NCI-H345 treated with DMSO at 0.1 percent for 48 hours (cell line): ENCODE results near the gene RRAD.
A peak's percentile ranks its signal among the peaks of the same experiment; 100 is the strongest.

Experiments used
- DNase-seq: peaks from one replicate; lab custom pipeline; 2025; ENCODE audit not compliant: unreplicated experiment; lab: John Stamatoyannopoulos, UW

Gene RRAD

DNA sequence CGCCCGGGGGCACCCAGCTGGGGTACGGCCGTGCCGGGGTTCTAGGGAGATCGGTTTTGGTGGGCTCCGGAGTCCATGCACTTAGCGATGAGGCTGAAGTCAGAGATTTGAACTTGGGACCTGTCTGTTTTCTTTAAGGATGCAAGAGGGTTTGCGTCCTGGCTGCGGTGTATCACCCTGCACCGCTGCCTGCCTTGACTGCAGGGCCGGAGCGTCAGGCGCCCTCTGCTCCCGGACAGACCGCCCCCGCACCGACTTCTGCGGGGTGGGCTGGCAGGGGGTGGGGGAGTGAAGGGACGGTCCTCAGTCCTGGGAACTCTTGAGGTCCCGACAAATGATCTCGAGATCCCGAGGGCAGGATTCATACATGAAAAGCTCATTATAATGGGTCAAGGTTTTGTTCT is 44.3 kb downstream of the RRAD start:
- no peak for DNase-seq

GRCh38 chr16:66880288-66881013 is 44.9 kb downstream of the RRAD start, which contains the start of gene PDP2:
TSS of gene PDP2 (plus strand) at chr16:66880515. CDS start at chr16:66884285, 3,770 bp downstream.
- peak; percentile 78 for DNase-seq

GRCh38 chr16:66878067-66878466 is 47.3 kb downstream of the RRAD start:
- no peak for DNase-seq

DNA sequence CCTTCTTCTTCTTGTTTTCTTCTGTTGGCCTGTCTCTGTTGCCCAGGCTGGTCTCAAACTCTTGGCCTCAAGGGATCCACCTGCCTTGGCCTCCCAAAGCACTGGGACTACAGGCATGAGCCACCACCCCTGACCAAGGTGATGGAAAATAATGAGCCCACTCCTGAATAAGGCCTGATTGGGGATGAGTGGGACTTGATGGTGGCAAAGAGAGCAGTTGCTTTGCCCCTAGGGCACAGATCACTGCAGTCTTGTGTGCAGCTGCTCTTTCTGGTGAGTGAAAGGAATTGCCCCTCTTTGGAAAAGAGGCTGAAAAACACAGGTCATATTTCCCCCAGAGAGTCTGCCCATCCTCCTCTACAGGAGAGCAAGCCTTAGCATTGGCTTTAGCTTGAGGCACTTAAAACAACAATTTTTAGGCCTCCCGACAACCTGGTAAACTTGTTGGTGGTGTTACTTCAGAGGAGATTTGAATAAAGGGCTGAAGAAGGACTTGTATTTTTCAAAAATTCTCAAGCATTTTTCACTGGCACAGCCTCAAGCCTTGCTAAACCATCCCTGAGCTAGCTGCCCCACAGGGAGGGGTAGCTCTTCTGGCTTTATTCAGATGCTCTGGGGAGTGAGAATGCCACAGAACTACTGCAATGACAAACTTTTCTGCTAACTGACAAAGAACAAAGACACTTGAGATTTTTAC is 51.1 kb downstream of the RRAD start:
- no peak for DNase-seq

DNA sequence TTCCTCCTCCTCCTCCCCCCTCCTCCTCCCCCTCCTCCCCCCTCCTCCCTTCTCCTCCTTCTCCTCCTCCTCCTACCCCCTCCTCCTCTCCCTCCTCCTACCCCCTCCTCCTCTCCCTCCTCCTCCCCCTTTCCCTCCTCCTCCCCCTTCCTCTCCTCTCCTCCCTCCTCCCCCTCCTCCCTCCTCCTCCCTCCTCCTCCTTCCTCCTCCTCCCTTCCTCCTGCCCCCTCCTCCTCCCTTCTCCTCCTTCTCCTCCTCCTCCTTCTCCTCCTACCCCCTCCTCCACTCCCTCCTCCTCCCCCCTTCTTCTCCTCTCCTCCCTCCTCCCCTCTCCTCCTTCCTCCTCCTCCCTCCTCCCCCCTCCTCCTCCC is 51.7 kb downstream of the RRAD start:
- DNase-seq = no peak

DNA sequence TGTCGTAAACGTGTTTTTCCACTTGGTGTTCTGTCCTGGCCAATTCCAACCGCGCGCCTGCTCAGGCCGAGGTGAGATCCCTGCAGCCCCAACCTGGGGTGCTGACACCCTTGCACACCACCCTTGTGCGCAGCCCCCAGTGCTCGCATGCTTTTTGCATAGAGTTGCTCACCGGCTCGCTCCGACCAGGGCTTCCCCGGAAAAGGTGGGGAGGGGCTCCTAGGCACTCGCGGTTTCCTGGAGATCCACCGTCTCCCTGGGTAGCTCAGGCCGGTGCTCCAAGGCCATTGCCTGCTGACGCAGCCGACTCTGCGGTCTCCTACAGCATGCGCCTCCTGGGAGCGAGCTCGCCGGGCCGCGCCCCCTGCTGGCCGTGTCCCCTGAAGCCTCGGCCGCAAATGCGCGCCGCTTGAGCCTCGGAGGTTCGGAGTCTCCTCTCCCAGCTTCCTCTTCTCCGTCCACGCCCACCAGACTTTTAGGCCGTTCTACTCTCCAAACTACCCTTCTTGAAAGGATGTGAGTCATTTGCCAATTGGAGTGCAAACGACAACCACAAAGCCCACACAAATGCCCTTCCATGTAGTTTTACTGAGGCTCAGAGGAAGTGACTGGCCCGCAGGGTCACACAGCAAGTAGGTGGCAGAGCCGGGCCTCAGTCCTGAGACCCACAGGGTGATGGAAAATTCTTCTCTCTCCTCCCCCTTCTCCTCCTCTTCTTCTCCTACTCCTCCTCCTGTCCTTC is 52.2 kb downstream of the RRAD start:
- peak; percentile 30 for DNase-seq

GRCh38 chr16:66872559-66872942 is 52.8 kb downstream of the RRAD start:
- no peak for DNase-seq

DNA sequence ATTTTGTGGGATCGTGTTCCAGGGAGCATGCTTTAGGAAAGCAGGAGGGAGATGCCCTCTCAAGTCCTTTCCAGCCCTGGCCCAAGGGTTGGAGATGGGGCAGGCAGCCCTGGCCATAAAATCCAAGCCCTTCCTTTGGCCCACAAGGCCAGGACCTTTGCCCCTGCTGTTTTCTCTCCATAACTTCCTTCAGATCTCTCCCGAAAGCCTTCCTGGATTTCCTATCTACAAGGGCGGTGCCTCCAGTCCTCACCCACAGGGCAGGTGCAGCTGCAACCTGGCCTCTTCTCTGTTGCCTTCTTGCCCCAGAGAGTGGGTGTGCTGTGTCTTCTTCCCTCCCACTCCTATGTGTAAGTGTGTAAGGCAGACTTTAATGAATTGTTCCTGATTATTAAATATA is 53.5 kb downstream of the RRAD start:
- no peak for DNase-seq
